HG02571 (cell line): ENCODE measurements around the gene SIVA1.

Experiments used
- ATAC-seq: cut with Tn5 transposase; IDR thresholded peaks from one replicate; pipeline ENCODE4 v1.9.1; 2021; ENCODE audit warnings: mild to moderate bottlenecking, moderate library complexity; ENCODE audit not compliant: unreplicated experiment

The SIVA1 gene

GRCh38 chr14:104734051-104734587 is 18.8 kb upstream of the SIVA1 start:
- no peak for ATAC-seq

- no peak for ATAC-seq
These were observed 18.4 kb upstream of the SIVA1 start for GRCh38 chr14:104734601-104734990.

DNA sequence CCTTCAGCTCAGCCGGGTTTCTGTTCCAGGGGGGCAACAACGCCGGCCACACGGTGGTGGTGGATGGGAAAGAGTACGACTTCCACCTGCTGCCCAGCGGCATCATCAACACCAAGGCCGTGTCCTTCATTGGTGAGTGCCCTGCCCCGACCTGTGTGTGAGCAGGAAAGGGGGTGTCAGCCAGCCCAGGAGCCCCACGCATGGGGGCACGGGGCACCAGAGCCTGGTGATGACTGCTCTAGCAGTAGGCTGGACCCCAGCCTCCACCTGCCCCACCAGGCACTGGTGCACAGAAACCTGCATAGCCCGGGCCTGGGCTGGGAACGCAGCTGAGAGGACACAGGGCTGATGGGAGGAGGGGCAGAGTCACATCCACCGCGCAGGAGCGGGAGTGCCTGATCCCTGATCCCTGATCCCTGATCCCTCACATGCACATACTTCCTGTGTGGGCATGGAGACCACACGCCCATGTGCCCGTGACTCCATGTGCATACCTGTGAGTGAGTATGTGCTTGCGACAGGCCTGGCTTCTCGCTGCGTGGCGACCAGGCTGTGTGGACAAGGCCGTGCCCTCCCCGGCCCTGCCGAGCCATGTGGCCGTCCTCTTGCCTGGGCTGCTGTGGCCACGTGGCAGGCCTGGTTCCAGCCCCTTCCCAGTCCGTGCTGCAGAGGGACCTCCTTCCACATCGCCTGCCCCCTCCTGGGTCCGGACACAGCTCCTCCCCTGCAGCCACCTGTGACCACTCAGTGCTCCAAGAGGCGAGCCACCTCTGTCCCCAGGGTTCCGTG is 17.8 kb upstream of the SIVA1 start:
- no peak for ATAC-seq

GRCh38 chr14:104735830-104736642 is 16.9 kb upstream of the SIVA1 start:
- no peak for ATAC-seq

DNA sequence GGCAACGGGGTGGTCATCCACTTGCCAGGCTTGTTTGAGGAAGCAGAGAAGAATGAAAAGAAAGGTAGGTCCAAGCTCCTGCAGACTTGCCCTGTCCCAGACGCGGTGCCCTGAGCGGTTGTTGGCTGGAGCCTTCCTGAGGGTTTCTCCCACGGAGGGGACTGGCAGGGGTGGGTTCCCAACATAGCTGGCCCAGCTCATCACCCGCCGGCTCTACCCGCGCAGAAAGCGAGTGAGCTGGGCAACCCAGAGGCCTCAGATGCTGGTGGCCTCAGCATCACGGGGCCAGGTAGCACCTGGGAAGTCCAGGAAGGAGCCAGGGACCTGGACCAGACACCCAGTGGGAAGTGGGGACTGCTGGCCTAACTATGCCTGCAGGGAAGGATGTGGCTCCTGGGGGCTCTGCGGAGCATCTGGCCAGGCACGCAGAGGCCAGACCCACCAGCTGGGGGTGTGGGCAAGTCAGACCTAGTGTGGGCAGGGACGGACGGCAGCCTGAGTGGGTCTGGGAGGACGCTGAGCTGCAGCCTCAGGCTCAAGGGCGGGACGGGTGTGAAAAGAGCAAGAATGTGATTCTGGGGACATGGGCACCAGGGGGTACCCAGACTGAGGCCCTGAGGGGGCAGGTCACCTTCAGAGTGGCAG is 14.4 kb upstream of the SIVA1 start:
- no peak for ATAC-seq

- ATAC-seq: no peak
These were observed 13.9 kb upstream of the SIVA1 start for GRCh38 chr14:104739026-104739425.

- ATAC-seq: no peak
These were observed 13.1 kb upstream of the SIVA1 start for GRCh38 chr14:104739546-104740516.

DNA sequence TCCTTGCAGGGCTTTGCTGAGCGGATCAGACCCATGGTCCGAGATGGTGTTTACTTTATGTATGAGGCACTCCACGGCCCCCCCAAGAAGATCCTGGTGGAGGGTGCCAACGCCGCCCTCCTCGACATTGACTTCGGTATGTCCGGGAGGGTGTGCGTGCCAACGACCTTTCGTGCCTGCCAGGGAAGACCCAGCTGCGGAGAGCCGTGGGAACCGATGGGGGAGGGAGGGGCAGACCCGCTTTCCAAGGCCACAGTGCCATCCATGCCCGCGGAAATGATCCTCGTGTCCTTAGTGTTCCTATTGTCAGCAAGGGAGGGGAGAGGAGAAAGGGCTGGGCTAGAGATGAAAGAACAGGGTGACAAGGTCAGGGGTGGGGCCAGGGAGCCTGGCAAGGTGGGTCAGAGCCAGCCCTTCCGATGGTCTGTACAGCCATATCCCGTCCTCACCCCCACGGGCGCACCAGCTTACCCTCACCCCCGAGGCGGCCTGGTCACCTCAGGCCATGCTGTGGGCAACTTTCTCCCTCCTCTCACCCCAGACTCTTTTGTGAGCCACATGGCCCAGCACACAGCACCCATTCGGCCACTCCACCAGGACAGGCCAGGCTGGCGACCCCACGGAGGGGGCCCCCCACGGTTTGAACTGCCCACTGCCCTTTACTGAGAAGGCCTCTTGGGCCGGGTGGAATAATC is 11.7 kb upstream of the SIVA1 start:
- no peak for ATAC-seq

DNA sequence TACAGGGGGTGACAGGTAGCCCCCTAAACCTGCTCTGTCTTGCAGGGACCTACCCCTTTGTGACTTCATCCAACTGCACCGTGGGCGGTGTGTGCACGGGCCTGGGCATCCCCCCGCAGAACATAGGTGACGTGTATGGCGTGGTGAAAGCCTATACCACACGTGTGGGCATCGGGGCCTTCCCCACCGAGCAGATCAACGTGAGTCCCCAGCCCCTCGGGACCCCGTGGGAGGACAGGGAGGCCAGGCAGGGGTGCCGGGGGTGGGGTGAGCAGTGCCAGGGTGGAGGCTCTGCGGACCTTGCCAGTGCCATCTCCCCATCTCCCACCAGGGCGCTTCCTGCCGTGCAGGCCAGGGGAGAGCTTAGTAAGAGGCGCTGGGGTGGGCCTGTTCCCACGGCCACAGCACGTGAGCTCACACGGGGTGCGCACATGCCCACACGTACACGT is 11.1 kb upstream of the SIVA1 start:
- ATAC-seq: no peak

DNA sequence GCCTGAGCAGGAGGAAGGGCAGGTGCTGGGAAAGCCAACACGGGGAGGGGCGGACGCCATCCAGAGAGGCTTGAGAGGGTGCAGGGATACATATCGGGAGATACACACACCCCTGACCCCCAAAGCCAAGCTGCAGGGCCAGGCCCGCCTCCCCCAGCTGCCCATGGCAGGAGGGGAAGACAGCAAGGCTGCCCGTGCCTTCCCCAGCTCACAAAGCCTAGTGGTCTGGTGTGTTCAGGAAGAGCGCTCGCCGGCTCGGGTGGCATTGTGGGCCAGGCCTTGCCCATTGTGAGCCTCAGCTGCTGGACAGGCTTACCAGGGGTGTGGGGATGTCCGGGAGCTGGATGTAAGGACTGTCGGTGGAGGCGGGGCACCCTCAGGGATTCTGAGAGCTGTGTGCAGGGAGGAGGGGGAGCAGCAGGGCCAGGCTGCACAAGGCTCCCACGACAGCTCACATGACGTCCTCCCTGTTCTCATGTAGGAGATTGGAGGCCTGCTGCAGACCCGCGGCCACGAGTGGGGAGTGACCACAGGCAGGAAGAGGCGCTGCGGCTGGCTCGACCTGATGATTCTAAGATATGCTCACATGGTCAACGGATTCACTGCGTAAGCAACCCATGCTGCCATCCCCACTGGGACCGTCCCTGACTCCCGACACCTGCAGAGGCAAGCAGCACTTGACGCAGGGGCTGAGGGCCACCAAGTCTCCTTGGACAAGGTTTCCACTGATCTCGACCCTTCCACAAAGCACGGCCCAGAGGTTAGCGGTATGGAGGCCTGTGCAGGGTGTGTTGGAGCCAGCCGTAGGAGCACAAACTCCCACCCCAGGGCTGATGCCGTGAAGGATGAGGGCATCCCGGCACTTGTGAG is 10.1 kb upstream of the SIVA1 start:
- ATAC-seq: no peak

DNA sequence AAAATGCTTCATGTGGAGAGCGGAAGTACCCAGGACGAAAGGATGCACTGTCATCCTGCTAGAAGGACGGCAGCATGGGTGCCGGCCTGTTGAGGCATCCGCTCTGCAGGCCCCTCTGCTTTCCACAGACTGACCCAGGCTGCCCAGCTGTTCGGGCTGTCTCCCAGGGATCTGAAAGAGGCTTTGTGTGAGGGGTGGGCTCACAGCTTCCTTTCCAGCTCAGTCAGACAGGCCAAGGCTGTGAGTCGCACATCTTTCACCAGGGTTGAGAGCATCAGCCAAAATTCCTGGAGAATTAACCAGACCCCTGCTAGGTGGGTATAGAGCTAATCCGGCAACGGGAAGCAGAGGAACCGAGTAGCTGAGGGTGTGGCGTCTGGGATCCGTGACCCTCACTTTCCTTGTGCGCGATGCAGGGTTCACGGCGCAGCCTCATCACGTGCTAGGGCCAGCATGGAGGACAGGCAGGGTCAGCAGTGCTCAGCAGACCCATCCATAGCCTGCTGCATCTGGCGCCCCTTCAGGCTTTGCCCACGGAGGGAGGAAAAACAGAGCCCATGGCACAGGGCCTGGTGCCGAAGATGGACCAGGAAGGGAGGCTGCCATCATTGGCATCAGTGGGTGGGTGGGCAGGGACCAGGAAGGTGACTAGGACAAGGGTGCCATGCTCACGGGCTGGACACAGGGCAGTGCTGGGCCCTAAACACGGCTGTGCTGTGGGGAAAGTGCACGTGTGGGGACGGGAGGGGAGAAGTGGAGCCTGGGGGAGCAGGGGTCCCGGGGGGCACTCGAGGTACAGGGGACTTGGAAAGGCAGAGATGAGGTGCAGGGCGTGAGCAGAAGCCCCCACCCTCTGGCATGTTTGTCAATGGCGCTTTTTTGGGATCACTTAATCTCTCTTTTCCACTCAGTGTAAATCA is 9.2 kb upstream of the SIVA1 start:
- no peak for ATAC-seq

- ATAC-seq: no peak
These were observed 8.5 kb upstream of the SIVA1 start for GRCh38 chr14:104744484-104744883.

GRCh38 chr14:104745431-104745830 is 7.5 kb upstream of the SIVA1 start:
- no peak for ATAC-seq

- no peak for ATAC-seq
These were observed 6.8 kb upstream of the SIVA1 start for GRCh38 chr14:104746071-104746545.

DNA sequence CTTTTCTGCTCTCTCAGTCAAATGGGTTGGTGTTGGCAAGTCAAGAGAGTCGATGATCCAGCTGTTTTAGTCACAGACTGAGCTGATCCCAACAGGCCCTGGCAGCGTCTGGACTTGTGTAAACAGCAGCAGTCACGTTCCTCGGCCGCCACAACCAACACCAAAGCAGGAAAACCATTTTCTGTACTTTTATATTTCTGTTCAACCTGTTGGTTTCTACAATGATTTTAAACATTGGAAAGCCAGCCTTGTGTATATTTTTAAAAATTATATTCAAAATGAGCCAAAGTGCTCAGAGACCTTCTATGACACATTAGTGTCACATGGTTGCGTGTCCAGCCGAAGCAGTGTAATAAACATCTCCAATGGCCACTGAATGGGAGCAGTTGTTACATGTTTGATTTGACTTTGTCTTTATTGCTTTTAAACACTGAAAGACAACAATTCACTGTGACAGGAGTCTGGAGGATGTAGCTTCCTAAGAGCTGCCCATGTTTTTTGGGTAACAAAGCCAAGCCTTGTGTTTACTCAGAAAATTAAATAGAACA is 5.9 kb upstream of the SIVA1 start:
- ATAC-seq: no peak

GRCh38 chr14:104747876-104748275 is 5.1 kb upstream of the SIVA1 start:
- no peak for ATAC-seq

GRCh38 chr14:104749111-104749649 is 3.8 kb upstream of the SIVA1 start:
- no peak for ATAC-seq
